A204.1 (cell line): ENCODE measurements around the gene BUB1B.

ENCODE experiments used
- FAIRE-seq: peaks from 2 replicates; lab custom pipeline; 2012; peaks lifted over from hg19 to GRCh38; lab: Jason Lieb, UNC

The BUB1B gene

DNA sequence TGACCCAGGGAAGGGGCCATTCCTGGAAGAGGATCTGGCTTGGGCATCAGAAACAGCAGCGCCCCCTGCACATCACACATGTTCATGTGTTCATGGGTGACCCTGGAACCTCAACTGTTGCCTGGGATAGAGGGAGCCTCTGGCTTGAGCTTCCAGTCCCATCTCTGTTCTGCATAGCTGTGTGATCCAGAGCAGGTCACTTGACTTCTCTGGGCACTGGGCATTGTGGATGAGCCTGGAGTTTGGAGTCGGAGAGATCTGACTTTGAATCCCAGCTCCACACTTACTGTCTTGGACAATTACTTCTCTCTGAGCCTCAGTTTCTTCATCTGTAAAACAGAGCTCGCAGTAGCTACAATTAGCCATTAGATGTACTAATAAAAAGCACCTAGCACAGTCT is 93.6 kb downstream of the BUB1B start:
- no peak for FAIRE-seq

DNA sequence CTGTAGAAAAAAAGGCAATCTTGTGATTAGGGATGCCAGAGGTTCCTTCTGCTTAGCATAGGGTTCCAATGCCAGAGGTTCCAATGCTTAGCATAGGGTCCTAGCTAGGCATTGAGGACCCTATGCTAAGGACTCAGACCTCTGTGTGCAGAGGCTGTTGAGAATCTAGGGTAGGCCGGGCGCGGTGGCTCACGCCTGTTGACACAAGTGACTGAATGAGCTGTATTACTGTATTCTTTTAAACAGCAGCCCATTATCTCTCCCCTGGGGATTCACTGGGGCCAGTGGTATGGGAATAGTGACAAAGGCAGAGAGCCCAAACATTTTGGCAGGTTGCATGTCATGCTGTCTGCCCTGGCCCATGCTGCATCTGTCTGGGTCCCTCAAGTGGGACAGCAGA is 94.2 kb downstream of the BUB1B start:
- no peak for FAIRE-seq

DNA sequence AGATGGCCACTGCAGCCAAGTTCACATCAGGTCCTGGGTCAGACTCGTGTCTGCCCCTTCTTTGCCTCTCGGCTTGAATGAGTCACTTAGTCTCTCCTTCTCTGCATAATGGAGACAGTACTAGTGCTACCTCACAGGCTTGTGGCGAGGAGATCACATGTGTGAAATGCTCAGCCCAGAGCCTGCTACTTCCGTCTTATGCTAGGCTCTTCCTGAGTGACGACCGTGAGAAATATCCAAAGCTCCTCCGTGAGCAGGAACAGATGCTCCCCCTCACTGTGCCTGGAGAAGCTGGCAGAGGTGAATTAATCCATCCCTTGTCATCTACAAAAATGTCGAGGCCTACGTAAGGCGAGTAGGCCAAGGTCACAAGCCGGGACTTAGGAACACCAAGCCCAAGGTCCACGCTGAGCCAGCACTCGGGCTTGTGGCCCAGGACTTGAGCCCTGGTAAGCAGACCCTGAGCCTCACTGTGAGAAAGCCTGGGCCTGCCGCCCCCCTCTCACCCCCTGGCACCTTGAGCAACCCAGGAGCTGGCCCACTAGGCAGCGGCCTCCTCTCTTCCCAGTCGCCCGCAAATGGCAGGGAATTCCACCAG is 95.9 kb downstream of the BUB1B start:
- FAIRE-seq, result no peak

DNA sequence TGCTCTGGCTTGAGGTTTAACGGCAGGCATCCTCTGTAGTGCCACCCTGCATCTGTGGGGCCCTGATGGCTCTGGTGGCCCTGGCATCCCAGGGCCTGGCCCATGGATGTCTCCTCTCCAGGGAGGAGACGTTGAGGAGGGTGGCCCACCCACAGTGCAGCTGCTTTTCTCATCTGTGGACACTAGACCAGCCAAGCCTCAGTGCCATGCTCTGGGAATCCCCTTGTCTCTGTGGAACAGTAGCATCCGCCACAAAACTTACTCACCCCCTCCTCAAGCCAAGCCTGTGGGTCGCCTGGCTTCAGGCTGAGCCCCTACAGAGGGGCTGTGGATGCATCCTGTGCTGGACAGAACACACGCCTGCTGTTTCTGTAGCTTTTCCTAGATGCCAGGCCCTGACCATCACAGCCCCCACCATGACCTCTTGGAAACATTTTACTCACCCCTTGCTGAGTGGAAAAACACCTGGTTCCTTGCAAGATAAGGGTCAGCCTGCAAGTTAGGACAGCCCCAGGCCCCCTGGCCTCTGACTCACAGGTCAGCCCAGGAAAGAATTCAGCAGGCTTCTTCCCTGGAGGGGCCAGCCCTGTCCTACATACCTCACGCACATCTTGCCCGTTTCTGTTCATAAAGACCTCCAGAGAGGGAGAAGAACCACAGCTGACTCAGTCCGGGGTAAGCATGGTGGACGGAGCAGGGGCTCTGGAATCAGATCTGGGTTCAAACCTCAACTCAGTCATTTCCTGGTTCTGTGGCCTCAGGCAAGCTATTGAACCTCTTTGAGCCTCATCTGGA is 97.0 kb downstream of the BUB1B start:
- no peak for FAIRE-seq

DNA sequence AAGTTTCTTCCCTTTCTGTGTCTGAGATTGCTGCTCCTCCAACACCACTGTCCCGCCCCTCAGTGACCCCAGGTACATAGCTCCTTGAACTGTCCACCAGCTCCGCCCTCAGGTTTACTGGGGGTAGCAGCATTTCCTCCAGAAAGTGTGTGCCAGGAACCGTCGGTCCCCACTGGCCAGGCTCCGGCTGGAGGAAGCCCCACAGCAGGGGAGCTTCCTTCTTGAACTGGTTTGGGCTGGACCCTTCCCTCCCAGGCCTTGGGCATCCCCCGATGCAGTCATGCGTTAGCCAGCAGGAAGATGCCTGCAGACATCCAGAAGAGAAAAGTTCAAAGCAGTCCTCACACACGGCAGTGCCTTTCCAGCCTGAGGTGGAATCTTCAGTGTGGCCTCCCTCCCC is 97.7 kb downstream of the BUB1B start:
- FAIRE-seq, result no peak

DNA sequence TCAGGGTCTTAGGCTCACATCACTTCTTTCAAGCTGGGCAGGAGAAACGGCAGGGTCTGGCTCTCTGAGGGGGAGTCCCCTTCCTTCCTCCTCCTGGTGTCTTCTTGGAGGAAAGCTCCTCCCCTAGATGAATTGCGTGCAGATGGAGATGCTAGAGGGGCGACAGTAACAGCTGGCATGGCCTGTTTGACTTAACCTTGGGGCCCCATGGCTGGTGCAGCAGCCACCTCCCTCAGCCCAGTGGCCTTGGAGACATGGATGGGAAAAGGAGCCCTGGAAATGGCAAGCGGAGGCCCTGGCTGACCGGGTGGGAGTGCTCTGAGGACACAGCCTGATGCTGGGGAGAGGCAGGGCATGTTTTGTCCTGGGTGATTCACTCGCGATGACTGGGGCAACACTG is 98.2 kb downstream of the BUB1B start:
- no peak for FAIRE-seq

DNA sequence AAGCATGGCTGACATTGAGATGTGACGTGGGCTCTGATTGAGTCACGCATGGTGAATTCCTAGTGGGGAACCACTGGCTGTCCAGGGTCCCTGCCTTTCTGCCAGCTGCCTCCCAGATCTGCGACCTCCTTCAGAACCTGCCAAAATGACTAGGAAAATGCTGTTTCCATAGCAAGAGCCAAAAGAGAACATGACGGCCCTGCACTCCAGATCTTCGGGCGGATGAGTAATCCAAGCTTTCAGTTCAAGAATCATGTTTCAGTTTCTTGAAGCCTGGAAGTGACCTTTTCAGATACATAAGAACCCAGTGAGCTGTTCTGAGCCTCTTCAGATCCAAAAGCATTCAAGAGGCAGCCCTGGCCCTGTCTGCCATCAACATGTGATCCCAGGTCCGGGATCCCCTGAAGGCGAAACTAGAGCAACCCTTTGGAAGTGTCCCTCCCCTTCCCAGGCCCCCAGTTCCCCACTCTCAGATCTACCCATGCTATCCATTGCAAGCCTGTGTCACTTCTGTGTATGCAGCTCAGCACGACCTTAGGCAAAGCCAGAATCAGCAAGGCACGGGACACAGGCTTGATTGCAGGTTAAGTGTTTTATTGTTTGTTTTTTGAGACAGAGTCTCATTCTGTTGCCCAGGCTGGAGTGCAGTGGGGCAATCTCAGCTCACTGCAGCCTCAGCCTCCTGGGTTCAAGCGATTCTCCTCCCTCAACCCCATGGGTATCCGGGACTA is 102.3 kb downstream of the BUB1B start:
- no peak for FAIRE-seq

DNA sequence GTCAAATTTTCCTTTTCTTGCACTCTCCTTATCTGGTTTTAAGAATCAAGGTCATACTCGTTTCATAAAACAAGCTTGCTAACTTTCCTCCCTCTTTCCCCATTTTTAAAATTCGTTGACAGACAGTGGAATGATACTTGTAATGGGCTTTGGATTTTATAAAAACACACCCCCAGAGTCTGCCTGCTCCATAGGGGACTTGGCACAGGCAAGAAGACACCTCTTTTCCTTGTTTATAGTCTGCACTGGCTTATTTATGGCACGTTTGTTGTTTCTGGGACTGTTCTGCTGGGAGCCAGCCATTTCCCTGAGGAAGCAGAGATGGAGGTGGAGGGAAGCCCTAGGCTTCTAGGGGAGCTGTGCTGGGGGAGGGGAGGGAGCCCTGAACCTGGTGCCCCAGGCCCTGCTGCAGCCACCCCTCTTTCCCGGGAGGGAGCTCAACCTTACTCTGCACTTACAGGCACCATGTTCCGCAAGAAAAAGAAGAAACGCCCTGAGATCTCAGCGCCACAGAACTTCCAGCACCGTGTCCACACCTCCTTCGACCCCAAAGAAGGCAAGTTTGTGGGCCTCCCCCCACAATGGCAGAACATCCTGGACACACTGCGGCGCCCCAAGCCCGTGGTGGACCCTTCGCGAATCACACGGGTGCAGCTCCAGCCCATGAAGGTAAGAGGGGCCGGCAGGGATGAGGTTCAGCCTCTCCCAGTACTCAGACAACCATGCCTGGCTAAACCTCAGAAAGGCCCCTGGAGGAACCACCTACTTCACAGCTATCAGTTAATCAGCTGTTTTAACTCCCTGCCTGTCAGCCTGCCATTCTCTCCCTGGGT is 103.7 kb downstream of the BUB1B start:
- FAIRE-seq, result no peak

DNA sequence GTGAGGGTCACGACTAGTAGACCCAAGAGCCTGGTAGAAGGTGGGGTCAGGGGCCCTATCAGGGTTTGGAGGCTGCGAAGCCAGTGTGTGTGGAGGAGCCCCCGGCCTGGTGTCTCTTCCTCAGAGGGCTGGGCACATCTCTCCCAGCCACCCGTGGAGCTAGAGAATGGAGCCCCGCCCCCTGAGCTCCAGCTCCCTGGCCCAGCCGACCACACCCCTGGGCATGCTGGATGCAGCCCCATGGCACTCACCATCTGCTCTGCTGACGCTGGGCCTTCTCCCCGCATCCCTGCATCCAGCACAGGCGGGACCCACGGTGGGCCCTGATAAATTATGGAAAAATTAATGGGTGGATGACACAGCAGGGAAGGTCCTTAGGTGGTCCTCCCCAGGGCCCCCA is 104.5 kb downstream of the BUB1B start:
- no peak for FAIRE-seq

DNA sequence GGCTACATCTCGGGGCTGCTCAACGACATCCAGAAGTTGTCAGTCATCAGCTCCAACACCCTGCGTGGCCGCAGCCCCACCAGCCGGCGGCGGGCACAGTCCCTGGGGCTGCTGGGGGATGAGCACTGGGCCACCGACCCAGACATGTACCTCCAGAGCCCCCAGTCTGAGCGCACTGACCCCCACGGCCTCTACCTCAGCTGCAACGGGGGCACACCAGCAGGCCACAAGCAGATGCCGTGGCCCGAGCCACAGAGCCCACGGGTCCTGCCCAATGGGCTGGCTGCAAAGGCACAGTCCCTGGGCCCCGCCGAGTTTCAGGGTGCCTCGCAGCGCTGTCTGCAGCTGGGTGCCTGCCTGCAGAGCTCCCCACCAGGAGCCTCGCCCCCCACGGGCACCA is 105.0 kb downstream of the BUB1B start:
- no peak for FAIRE-seq

DNA sequence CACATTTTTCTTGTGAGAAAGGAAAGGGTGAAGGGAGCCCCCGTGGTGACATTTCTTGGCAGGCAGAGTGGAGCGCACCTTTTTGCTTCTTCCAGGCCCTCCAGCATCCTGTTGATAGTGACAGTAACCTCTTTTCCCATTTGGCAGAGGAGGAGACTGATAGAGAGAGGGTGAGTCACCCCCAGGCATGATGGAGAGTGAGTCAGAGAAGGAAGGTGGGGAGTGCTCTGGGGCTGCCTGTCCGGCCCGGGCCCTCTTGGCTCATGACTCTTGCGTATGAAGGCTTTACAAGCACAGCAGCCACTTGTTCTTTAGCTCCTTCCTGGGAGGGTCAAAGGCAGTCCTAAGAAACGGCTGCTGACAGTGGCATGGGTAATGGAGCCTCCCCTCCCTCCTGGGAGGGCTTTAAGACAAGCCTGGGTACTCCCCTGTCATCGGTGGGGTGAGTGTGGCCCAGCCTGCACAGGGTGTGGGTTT is 106.0 kb downstream of the BUB1B start:
- no peak for FAIRE-seq

DNA sequence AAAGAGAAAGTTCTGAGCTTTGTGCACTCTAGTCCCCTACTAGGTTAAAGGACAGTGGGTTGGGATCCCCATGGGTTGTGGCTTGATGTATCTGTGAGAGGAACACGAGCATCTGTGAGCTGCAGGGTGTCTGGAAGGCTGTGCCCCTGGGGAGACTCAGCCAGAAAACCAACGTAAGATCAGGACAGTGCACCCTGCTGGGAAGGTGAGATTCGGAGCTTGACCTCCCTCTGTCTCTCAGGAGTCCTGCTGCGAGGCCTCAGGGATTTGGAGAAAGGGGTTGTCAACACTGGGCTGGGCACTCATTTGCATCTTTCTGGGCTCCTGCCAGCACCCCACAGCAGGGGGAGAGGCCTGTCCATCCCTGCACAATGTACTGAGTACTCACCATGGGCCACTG is 106.8 kb downstream of the BUB1B start:
- FAIRE-seq, result no peak

DNA sequence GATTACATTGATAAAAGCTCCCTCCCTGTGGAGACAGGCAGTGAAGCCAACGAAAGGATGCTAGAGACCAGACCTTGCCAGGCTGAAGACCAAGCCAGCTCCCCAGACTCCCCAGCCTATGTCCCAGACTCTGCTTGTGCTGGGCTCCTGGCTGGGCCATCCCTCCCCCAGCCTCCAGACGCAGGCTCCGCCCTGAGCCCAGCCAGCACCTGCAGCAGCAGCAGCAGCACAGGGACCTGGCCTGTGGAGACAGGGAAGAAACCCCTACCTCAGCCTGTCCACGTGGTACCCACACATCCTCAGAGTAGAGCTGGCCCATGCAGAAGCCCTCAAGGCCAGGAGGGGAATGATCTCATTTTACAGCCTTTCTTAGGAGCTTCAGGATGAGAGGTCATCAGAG is 108.7 kb downstream of the BUB1B start:
- no peak for FAIRE-seq

DNA sequence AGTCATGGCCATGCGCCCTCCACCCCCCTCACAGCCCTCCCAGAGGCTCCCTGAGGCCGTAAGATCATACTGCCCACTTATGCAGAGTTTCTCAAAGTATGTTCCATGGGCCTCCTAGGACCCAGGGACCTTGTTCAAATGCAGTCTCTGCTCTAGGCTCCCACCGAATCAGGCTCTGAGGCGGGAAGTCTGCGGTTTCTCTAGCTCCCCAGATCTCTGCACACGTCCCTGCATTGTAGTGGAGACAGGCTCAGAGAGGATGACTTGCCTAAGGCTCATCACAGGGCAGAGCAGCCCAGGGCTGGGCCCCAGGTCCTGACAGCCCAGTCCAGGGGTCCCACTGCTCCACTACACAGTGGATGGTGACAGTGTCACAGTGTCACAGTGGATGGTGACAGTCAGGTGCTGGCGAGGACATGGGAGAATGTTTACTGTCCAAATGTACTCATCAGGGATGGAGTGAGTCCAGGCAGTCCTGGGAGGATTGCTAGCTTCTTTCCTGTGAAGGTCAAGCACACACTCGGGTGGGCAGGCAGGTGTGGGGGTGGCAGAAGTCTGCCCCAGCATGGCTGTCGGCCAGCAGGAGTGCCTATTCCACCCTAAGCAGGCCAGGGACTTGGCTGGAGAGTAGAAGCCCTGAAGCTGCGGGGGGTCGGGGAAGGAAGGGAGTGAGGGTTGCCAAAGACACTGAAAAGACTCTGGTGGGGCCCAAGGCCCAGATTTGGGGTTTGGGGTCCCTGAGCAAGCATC is 109.6 kb downstream of the BUB1B start:
- FAIRE-seq, result no peak
